ENCODE measurements around the gene ENHO.
A peak's percentile ranks its signal among the peaks of the same experiment; 100 is the strongest.
"Not testable (repeated sequence)": the region's sequence is repeated elsewhere in the genome, so short reads cannot be mapped to it uniquely, and the experiment has no call there.

Gene ENHO

DNA sequence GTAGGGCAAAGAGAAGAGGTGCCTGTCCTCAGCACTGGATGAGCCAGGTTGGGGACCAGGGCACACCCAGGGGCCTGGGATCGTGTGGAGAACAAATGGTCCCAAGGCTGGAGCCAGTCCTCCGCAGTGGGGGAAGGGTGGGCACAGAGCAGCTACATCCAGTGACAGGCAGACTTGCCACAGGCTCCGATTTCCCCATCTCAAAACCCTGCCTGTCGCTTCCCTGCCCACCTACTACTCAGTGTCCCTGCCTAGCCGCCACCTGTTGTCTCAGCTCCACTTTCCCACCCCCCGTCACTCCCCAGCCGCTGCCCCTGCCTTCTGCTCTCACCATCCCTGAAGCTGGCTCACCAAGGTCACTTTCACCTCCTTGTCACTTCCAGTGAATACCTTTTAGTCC, 13.9 kb upstream of the ENHO start:
- no peak for DNase-seq (ENCODE audit: low read depth in 2 of 2)
- no peak overlapping the region for H3K4me3 ChIP-seq (replicated peaks in 1 of 2; ENCODE audit: low read depth in 2 of 2, low read length in 2 of 2)
- TF ChIP-seq, protein P1, sequence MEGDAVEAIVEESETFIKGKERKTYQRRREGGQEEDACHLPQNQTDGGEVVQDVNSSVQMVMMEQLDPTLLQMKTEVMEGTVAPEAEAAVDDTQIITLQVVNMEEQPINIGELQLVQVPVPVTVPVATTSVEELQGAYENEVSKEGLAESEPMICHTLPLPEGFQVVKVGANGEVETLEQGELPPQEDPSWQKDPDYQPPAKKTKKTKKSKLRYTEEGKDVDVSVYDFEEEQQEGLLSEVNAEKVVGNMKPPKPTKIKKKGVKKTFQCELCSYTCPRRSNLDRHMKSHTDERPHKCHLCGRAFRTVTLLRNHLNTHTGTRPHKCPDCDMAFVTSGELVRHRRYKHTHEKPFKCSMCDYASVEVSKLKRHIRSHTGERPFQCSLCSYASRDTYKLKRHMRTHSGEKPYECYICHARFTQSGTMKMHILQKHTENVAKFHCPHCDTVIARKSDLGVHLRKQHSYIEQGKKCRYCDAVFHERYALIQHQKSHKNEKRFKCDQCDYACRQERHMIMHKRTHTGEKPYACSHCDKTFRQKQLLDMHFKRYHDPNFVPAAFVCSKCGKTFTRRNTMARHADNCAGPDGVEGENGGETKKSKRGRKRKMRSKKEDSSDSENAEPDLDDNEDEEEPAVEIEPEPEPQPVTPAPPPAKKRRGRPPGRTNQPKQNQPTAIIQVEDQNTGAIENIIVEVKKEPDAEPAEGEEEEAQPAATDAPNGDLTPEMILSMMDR (IDR thresholded peaks at IDR 0.05; ENCODE audit: low read depth, low read length): no peak

GRCh38 chr9:34532041-34532440, 9.3 kb upstream of the ENHO start:
- H3K4me3 ChIP-seq (replicated peaks in 1 of 2; ENCODE audit: low read depth in 2 of 2, low read length in 2 of 2); DNase-seq (ENCODE audit: low read depth in 2 of 2): not testable (repeated sequence)

GRCh38 chr9:34526026-34526425, 3.2 kb upstream of the ENHO start:
- DNase-seq (ENCODE audit: low read depth in 2 of 2): no peak
- no peak overlapping the region for H3K4me3 ChIP-seq (replicated peaks in 1 of 2; ENCODE audit: low read depth in 2 of 2, low read length in 2 of 2)
- TF ChIP-seq, protein P1 (IDR thresholded peaks at IDR 0.05; ENCODE audit: low read depth, low read length): no peak

- TF ChIP-seq, protein P1 (IDR thresholded peaks at IDR 0.05; ENCODE audit: low read depth, low read length): no peak
- H3K4me3 ChIP-seq (replicated peaks in 1 of 2; ENCODE audit: low read depth in 2 of 2, low read length in 2 of 2): no peak overlapping the region
- no peak for DNase-seq (ENCODE audit: low read depth in 2 of 2)
These were observed 1.6 kb upstream of the ENHO start for GRCh38 chr9:34524349-34524748.

DNA sequence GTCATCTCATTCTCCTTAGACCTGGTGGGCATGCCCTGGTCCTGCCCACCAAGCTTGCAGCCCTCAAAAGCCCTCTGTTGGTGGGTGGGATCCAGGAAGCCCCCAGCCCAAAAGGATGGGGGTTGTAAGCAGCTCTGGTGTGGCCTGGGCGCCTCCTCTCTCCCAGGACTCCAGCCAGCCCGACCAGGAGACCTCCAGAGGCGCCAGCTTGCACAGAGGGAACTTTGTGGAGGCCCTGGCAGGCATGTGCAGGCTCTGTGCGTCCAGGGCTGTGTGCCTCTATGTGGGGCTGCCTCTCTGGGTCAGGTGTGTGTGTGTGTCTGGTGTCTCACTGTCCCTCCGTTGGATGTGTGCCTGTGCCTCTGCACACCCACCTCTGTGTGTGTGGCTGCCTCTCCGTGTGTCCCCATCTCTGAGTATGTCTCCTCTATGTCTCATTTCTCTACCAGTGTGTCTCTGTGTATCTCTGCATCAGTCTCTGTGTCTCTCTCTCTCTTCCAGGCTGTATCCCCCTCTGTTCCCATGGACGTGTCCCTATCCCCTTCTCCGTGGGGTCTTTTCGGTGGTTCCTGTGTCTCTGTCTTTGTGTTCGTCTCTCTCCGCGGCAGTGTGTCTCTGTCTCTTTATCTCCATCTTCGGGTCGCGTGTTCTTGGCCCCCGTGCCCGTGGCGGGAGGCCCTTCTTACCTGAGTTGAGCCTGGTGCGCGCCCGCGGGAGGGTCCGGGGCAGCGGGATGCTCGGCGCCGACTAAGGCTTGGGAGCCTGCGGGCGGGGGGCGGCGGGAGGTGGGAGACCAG, 501 bp downstream of the ENHO start:
- peak overlapping the region; percentile 34 to 43 for H3K4me3 ChIP-seq (replicated peaks in 1 of 2; ENCODE audit: low read depth in 2 of 2, low read length in 2 of 2)
- no peak for DNase-seq (ENCODE audit: low read depth in 2 of 2)
- TF ChIP-seq, protein P1 (IDR thresholded peaks at IDR 0.05; ENCODE audit: low read depth, low read length): no peak

- TF ChIP-seq, protein P1 (IDR thresholded peaks at IDR 0.05; ENCODE audit: low read depth, low read length): no peak
- DNase-seq (ENCODE audit: low read depth in 2 of 2): no peak
- H3K4me3 ChIP-seq (replicated peaks in 1 of 2; ENCODE audit: low read depth in 2 of 2, low read length in 2 of 2): no peak overlapping the region
These were observed 1.3 kb downstream of the ENHO start for GRCh38 chr9:34521406-34522045.

GRCh38 chr9:34520505-34521385, 2.0 kb downstream of the ENHO start:
- no peak for DNase-seq (ENCODE audit: low read depth in 2 of 2)
- no peak overlapping the region for H3K4me3 ChIP-seq (replicated peaks in 1 of 2; ENCODE audit: low read depth in 2 of 2, low read length in 2 of 2)
- TF ChIP-seq, protein P1 (IDR thresholded peaks at IDR 0.05; ENCODE audit: low read depth, low read length): no peak

Data from cardiac fibroblast (primary cell).